Osteocyte (in vitro differentiated cells): ENCODE results near the gene TBCE. TPM values are rescaled to one million over a fixed set of nuclear protein-coding genes. Genes with fewer than 3 reads are reported as not detected.

Experiments
- DNase-seq: peaks from one replicate; pipeline ENCODE4 v3.0.0; 2021; ENCODE audit warnings: mixed read lengths; ENCODE audit not compliant: unreplicated experiment; ENCODE audit errors: extremely low spot score
- H3K27ac Mint-ChIP-seq: one replicate; pipeline ENCODE4 v1.8.0; 2021; ENCODE audit warnings: mild to moderate bottlenecking, mixed read lengths; ENCODE audit not compliant: unreplicated experiment
- H3K27me3 Mint-ChIP-seq: one replicate; pipeline ENCODE4 v1.8.0; 2021; ENCODE audit warnings: mixed read lengths; ENCODE audit not compliant: unreplicated experiment
- H3K36me3 Mint-ChIP-seq: one replicate; pipeline ENCODE4 v1.8.0; 2021; ENCODE audit warnings: mixed read lengths; ENCODE audit not compliant: unreplicated experiment
- H3K4me1 Mint-ChIP-seq: one replicate; pipeline ENCODE4 v1.8.0; 2021; ENCODE audit warnings: mixed read lengths; ENCODE audit not compliant: unreplicated experiment
- H3K4me3 Mint-ChIP-seq: one replicate; pipeline ENCODE4 v1.8.0; 2021; ENCODE audit warnings: mild to moderate bottlenecking, moderate library complexity, mixed read lengths; ENCODE audit not compliant: unreplicated experiment
- H3K9me3 Mint-ChIP-seq: one replicate; pipeline ENCODE4 v1.8.0; 2021; ENCODE audit warnings: mixed read lengths; ENCODE audit not compliant: unreplicated experiment
- CTCF ChIP-seq: fragments of 200-600 bp; sonication (generic); IDR thresholded peaks from 2 replicates; pipeline ENCODE4 v1.5.0; 2021; ENCODE audit warnings: antibody characterized with exemption, mild to moderate bottlenecking, moderate library complexity
- total RNA-seq: library from RNA; stranded (reverse); gene quantifications from 2 replicates; pipeline ENCODE4 v1.2.1, GENCODE V29; 2021

The TBCE gene
- total RNA-seq, 1 donor from 2014 or later, result 30.3 TPM

- Mint-ChIP-seq H3K4me1 (peaks cover 15% of the 10 kb centered on the region), H3K9me3 (no peaks in the 10 kb centered on the region), H3K27me3 (no peaks in the 10 kb centered on the region), H3K36me3 (peaks cover 3% of the 10 kb centered on the region), H3K27ac (no peak overlapping the region), H3K4me3 (no peak overlapping the region)
- no peak for TF ChIP-seq CTCF
- no peak for DNase-seq
These were observed 36.4 kb downstream of the TBCE start for GRCh38 chr1:235403593-235403992.

- TF ChIP-seq CTCF, result no peak
- Mint-ChIP-seq H3K27ac (peak overlapping the region; percentile 40), H3K27me3 (no peaks in the 10 kb centered on the region), H3K9me3 (no peaks in the 10 kb centered on the region), H3K4me3 (no peak overlapping the region), H3K36me3 (peaks cover 3% of the 10 kb centered on the region), H3K4me1 (peaks cover 14% of the 10 kb centered on the region)
- no peak for DNase-seq
These were observed 37.0 kb downstream of the TBCE start for GRCh38 chr1:235404190-235404589.

GRCh38 chr1:235407419-235407818 is 40.2 kb downstream of the TBCE start:
- peaks cover 12% of the 10 kb centered on the region for H3K4me1 Mint-ChIP-seq
- H3K36me3 Mint-ChIP-seq, result peaks cover under 1% of the 10 kb centered on the region
- no peak overlapping the region for H3K27ac Mint-ChIP-seq
- no peaks in the 10 kb centered on the region for H3K9me3 Mint-ChIP-seq
- no peaks in the 10 kb centered on the region for H3K27me3 Mint-ChIP-seq
- DNase-seq, result no peak
- H3K4me3 Mint-ChIP-seq, result no peak overlapping the region
- no peak for TF ChIP-seq CTCF

GRCh38 chr1:235408503-235408960 is 41.3 kb downstream of the TBCE start:
- H3K4me1 Mint-ChIP-seq, result peaks cover 10% of the 10 kb centered on the region
- no peak for TF ChIP-seq CTCF
- H3K9me3 Mint-ChIP-seq, result no peaks in the 10 kb centered on the region
- H3K27ac Mint-ChIP-seq, result no peak overlapping the region
- H3K36me3 Mint-ChIP-seq, result no peaks in the 10 kb centered on the region
- DNase-seq, result no peak
- no peaks in the 10 kb centered on the region for H3K27me3 Mint-ChIP-seq
- H3K4me3 Mint-ChIP-seq, result no peak overlapping the region

GRCh38 chr1:235409042-235409820 is 42.0 kb downstream of the TBCE start:
- H3K9me3 Mint-ChIP-seq, result no peaks in the 10 kb centered on the region
- H3K27ac Mint-ChIP-seq, result no peak overlapping the region
- peaks cover under 1% of the 10 kb centered on the region for H3K36me3 Mint-ChIP-seq
- no peak for DNase-seq
- no peaks in the 10 kb centered on the region for H3K27me3 Mint-ChIP-seq
- H3K4me3 Mint-ChIP-seq, result no peak overlapping the region
- peaks cover 8% of the 10 kb centered on the region for H3K4me1 Mint-ChIP-seq
- no peak for TF ChIP-seq CTCF
